Skin epidermis (tissue), 12 donors: Measurements from ENCODE around the gene NTN5.

Experiments used
- H3K27ac ChIP-seq, 21 experiments: fragments of 200-600 bp; sonication (generic) in 11 of 21; one replicate each; pipeline ENCODE4 v1.5.0; 2020; ENCODE audit warnings: mild to moderate bottlenecking in 3 of 21, inconsistent platforms in 2 of 21, moderate library complexity in 2 of 21
- H3K4me3 ChIP-seq, 7 experiments: fragments of 200-600 bp; sonication (generic) in 2 of 7; one replicate each; pipeline ENCODE4 v1.5.0; 2020; ENCODE audit warnings: inconsistent platforms in 2 of 7, mild to moderate bottlenecking in 2 of 7, moderate library complexity in 1 of 7

The NTN5 gene

DNA sequence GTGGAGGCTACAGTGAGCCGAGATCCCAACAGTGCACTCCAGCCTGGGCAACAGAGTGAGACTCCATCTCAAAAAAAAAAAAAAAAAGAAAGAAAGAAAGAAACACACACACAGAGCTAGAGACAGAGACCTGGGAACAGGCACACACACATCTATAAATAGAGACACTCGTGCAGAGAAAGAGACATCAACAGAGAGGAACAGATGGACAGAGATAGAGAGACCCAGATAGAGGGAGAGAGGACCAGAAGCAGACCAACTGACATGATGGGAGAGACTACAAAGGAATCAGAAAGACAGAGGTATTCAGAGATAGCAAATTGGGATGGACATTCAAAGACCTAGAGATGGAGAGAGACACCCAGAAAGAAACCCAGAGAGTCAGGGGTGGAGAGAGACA, 24.7 kb downstream of the NTN5 start:
- no peak overlapping the region for H3K4me3 ChIP-seq
- peak overlapping the region in 1 of 21 experiments; percentile 52 for H3K27ac ChIP-seq

GRCh38 chr19:48646722-48647216, 26.0 kb downstream of the NTN5 start:
- Histone ChIP-seq H3K27ac (peak overlapping the region in 18 of 21 experiments; percentile 66 to 92 (median 84)), H3K4me3 (peak overlapping the region; percentile 36 to 53 (median 47))

DNA sequence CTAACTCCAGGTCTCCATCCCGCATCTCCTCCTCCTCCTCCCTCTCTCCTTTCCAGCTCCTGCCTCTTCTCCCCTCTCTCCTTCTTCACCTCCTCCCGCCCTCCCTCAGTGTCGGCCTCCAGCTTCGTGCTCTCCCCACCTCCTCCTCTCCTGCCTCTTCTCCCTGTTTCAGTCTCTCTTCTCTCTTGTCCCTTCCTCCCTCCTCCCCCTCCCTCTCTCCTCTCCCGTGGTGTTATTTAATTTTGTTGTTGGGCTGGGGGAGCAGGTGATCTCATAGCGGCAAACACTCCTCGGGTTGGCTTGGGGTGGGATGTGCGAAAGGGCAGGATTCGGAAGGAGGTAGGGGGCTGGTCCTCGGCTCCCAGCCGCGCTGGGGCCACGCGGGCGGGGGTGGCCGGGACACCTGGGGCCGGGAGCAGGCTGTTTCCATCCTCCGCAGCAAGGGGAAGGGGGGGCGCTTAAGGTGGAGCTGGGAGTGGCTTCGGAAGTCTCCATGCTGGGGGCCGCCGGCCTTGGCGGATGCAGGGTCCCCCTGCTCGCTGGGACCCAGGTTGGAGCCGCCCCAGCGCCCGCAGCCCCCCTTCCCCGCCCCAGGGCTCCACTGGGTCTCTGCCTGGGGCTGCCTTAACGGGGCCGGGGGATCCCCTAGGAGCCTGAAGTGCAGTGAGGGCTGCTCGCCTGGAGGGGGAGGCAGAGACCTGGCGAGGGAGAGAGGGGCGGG, 26.7 kb downstream of the NTN5 start, which contains the start of gene CA11:
CA11 (minus strand) TSS at position 187 of the 721 bp plus-strand sequence. CDS start 555 bp downstream, outside the sequence.
- Histone ChIP-seq H3K27ac (peak within 1 kb of the TSS; percentile 27 to 92 (median 84)), H3K4me3 (peak within 1 kb of the TSS; percentile 36 to 53 (median 47))

GRCh38 chr19:48645620-48646000, 27.2 kb downstream of the NTN5 start:
- peak overlapping the region; percentile 36 to 53 (median 47) for H3K4me3 ChIP-seq
- H3K27ac ChIP-seq: peak overlapping the region in 20 of 21 experiments; percentile 17 to 92 (median 84)

- peak overlapping the region; percentile 36 to 53 (median 47) for H3K4me3 ChIP-seq
- H3K27ac ChIP-seq: peak overlapping the region in 20 of 21 experiments; percentile 17 to 92 (median 84)
Measured at GRCh38 chr19:48644839-48645619, 27.8 kb downstream of the NTN5 start.

- peak overlapping the region in 3 of 7 experiments; percentile 36 to 53 (median 47) for H3K4me3 ChIP-seq
- H3K27ac ChIP-seq: peak overlapping the region in 4 of 21 experiments; percentile 77 to 92 (median 90)
Measured at GRCh38 chr19:48644355-48644754, 28.5 kb downstream of the NTN5 start.

DNA sequence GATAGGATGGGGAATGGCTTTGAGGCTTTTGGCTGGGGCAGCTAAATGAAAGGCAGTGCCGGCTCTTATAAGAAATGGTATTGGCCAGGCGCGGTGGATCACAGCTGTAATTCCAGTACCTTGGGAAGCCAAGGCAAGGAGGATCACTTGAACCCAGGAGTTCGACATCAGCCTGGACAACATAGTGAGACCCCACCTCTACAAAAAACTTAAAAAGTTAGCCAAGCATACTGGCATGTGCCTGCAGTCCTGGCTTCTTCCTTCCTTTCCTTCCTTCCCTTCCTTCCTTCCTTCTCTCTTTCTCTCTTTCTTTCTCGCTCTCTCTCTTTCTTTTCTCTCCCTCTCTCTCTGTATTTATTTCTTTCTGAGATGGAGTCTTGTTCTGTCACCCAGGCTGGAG, 30.0 kb downstream of the NTN5 start:
- Histone ChIP-seq H3K27ac (no peak overlapping the region), H3K4me3 (no peak overlapping the region)

DNA sequence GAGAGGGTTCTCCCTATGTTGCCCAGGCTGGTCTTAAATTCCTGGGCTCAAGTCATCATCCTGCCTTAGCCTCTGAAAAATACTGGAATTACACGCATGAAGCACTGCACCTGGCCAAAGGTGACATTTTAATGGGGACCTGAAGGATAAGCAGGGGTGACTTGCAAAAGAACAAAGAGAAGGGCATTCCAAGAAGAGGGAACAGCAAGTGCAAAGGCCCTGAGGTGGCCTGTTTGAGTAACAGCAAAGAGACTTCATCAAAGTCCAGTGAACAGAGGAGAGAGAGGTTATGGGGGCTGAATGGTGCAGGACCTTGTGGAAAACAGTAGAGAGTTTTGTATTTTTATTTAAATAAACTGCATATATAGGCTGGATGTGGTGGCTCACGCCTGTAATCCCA, 31.0 kb downstream of the NTN5 start:
- Histone ChIP-seq H3K4me3 (no peak overlapping the region), H3K27ac (no peak overlapping the region)

DNA sequence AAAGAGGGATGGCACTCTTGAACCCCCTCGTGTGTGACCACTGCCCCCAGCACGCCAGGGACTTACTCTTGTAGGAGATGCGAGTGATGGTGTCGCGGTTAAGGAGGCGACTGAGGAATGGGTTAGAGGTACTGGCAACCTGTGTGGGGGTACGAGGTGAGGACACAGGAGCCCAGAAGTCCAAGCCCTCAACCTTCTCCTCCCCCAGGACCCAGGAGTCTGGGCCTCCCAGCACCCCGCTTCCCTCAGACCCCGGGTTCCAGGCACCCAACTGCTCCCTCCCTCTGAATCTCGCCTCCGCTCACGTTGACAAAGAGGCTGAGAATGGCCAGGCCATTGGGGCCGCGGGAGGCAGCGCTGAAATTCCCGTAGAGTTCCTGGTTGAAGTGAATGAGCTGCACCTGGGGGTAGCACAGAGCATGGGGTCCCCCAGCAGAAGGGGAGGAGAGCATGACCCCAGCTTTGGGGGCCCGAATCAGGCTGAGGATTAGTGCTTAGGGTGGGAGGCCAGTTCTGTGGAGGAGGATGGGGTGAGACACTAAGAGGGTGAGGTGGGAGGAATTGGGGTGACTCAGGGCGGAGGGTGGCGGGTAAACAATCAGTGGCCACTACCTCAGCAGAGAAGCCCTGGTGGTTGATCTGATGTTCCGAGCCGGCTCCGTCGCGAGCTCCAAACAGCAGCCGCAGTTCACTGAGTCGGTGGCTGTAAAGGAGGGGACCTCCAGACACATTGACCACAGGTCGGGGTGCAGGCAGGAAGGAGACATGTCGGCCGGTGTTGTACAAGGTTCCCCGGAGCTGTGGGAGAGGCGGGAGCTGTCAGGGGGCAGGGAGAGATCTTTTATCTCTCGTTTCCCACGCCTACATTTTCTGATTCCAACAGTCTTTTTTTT, 33.1 kb downstream of the NTN5 start:
- H3K27ac ChIP-seq: peak overlapping the region in 8 of 21 experiments; percentile 4 to 97 (median 34)

GRCh38 chr19:48638831-48639381, 33.9 kb downstream of the NTN5 start:
- peak overlapping the region in 4 of 7 experiments; percentile 54 to 87 (median 70) for H3K4me3 ChIP-seq
- peak overlapping the region in 20 of 21 experiments; percentile 81 to 98 (median 96) for H3K27ac ChIP-seq

More for the DNA sequence above, 33.1 kb downstream of the NTN5 start:
- H3K4me3 ChIP-seq: peak overlapping the region in 2 of 7 experiments; percentile 6 to 20

DNA sequence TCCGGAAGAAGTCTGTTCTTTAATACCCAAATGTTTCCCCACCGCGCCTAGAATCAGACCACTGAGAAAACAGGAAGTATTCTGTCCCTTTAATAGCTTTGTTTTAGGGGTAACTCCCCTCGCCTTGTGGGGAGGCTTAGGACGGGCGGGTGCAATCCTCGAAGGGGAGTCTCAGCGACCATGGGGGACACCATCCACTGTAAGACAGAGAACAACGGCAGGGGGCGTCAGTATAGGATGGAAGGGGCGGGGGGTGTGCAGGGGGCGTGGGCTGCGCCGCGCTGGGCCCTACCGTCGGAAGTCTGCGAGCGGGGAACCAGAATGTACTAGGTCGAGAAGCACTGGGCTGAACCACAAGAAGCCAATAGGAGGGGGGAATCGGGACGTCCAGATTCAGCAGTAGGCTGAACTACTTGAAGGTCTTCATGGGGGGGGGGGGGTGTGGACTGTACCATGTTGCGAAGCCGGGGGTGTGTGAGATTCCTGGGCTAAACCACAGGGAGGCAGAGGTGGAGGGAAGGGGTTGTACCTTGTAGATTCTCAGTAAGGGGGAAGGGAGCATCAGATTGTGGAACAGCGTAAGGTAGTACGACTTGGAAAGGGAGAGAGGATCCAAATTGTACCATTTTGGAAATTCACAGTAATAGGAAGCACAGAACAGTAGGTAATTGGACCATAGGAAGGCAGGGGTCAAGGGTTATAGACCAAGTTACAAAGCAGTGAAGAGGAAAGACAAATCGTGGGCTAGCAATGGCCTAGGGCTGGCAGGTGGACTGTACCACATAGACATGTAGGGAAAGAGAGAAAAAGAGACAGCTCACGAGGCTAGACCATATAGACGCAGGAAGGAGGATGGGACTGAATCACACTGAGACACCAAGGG, 34.6 kb downstream of the NTN5 start:
- Histone ChIP-seq H3K4me3 (peak overlapping the region; percentile 54 to 87 (median 71)), H3K27ac (peak overlapping the region; percentile 75 to 98 (median 95))

DNA sequence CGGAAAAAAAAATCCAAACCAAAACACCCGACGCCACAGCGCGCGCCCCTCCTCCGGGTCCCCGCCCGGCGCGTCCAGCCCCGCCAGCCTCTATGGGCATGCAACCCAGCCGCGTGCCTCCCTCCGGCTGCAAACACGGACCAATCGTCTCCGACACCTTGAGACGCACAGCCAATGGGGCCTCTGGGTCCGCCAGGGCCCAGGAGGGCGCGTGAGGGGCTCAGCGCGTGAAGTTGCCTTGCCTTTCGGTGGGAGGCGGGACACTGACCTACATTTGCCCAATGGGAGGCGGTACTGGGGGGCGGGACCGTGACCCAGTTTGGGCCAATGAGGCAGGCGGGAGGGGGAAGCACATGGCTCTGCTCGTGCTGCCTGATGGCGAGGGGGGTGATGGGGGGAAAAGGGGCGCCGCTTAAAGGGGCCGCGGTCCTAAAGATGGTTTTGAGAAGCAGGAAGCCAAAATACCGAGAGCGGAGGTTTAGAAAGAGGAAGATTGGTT, 35.3 kb downstream of the NTN5 start:
- Histone ChIP-seq H3K4me3 (peak overlapping the region; percentile 54 to 87 (median 71)), H3K27ac (peak overlapping the region; percentile 75 to 98 (median 95))

- peak within 1 kb of the TSS; percentile 75 to 98 (median 95) for H3K27ac ChIP-seq
- H3K4me3 ChIP-seq: peak within 1 kb of the TSS; percentile 54 to 87 (median 71)
Measured at GRCh38 chr19:48636859-48637448, 35.9 kb downstream of the NTN5 start, which contains the start of gene DBP. Gene DBP, minus strand, starts transcription at chr19:48637379. Its CDS starts 385 bp downstream, at chr19:48636994.

- Histone ChIP-seq H3K4me3 (peak overlapping the region; percentile 54 to 87 (median 71)), H3K27ac (peak overlapping the region; percentile 54 to 98 (median 95))
Measured at GRCh38 chr19:48635966-48636858, 36.6 kb downstream of the NTN5 start.

- H3K27ac ChIP-seq: peak overlapping the region; percentile 48 to 98 (median 95)
Measured at GRCh38 chr19:48635263-48635965, 37.4 kb downstream of the NTN5 start.

More at GRCh38 chr19:48635263-48635965, 37.4 kb downstream of the NTN5 start:
- H3K4me3 ChIP-seq: peak overlapping the region; percentile 54 to 87 (median 71)
